ENCODE measurements around the gene SIN3B.

The SIN3B gene

GRCh38 chr19:16914421-16914820 is 85.2 kb downstream of the SIN3B start:
- DNase-seq: no peak

GRCh38 chr19:16915135-16915534 is 85.9 kb downstream of the SIN3B start:
- no peak for DNase-seq

GRCh38 chr19:16915734-16916133 is 86.5 kb downstream of the SIN3B start:
- DNase-seq: no peak

DNA sequence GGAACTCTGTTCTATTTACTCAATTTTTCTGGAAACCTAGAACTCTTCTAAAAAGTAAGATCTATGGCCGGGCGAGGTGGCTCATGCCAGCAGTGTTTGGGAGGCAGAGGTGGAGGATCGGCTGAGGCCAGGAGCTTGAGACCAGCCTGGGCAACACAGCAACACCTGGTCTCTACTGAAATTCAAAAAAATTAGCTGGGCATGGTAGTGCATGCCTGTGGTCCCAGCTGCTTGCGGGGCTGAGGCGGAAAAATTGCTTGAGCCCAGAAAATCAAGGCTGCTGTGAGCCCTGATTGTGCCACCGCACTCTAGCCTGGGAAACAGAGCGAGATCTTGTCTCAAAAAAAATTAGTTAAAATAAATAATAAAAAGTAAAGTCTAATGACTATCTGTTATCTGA is 88.2 kb downstream of the SIN3B start:
- no peak for DNase-seq

GRCh38 chr19:16919496-16919895 is 90.3 kb downstream of the SIN3B start:
- no peak for DNase-seq

DNA sequence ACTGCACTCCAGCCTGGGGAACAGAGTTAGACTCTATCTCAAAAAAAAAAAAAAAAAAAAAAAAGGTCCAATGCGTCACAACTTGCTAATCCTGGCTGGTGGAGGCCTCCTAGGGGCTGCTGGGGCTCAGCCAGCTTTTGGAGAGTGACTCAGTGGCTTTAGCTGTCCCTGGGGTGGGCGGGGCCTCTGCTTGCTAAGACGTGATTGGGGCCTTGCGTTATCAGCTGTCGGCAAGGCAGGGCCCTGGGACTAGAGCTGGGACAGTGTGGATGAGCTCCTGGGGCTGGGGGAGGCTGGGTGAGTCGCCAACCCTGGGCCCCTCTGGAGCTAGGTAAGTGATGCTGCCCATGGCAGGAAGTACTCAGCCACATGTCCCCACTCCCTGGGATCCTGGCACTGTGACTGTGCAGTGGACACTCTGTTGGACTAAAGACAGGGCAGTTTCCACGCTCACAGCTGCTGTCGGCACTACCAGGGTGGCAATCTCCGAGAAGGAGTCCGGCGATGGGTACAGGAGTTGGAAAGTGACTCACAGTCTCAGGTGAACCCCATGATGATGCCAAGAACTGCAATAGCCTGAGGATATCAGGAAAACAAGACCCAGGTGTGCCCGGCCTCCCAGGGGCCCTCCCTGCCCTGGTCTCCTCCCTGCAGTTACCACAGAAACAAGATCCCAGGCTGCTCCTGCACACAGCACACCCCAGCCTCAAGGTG is 91.8 kb downstream of the SIN3B start:
- no peak for DNase-seq

GRCh38 chr19:16921766-16922591 is 92.8 kb downstream of the SIN3B start:
- no peak for DNase-seq

GRCh38 chr19:16922592-16922934 is 93.4 kb downstream of the SIN3B start:
- no peak for DNase-seq

GRCh38 chr19:16922949-16923348 is 93.8 kb downstream of the SIN3B start:
- DNase-seq: no peak

GRCh38 chr19:16927883-16928282 is 98.7 kb downstream of the SIN3B start:
- DNase-seq: no peak

- no peak for DNase-seq
These were observed 99.2 kb downstream of the SIN3B start for GRCh38 chr19:16928351-16928750.

GRCh38 chr19:16928916-16929315 is 99.7 kb downstream of the SIN3B start:
- no peak for DNase-seq
